NB4 (cell line): ENCODE measurements around the gene DNAH9.

Source experiments
- CTCF ChIP-seq: IDR thresholded peaks from one replicate; pipeline ENCODE4 v1.5.1; 2012; ENCODE audit warnings: low read depth, low read length
- MYC ChIP-seq: IDR thresholded peaks from 2 replicates; pipeline ENCODE4 v1.6.1; 2011; ENCODE audit warnings: low read depth, low read length
- POLR2A ChIP-seq: IDR thresholded peaks from 2 replicates; pipeline ENCODE4 v1.6.1; 2011; ENCODE audit warnings: mild to moderate bottlenecking; ENCODE audit not compliant: insufficient read length; ENCODE audit errors: extremely low read depth
- TF ChIP-seq, protein P1 (sequence below): IDR thresholded peaks from 2 replicates; pipeline ENCODE4 v1.6.1; 2011; ENCODE audit warnings: low read depth, low read length

- TF ChIP-seq CTCF (no peak), POLR2A (no peak), MYC (no peak)
- TF ChIP-seq, protein P1, sequence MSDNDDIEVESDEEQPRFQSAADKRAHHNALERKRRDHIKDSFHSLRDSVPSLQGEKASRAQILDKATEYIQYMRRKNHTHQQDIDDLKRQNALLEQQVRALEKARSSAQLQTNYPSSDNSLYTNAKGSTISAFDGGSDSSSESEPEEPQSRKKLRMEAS = no peak
Measured at GRCh38 chr17:11921296-11921695, 323.0 kb downstream of the DNAH9 start.
